ENCODE results near the gene DLGAP1. TPM values are rescaled to one million over a fixed set of nuclear protein-coding genes. Genes with fewer than 3 reads are reported as not detected.

The DLGAP1 gene
- total and polyA plus RNA-seq, 2 experiments from 2014 or later: 17.0 to 48.5 TPM

GRCh38 chr18:4016391-4017049, 438.6 kb downstream of the DLGAP1 start (continued):
- TF ChIP-seq ZNF462 (CRISPR knock-in tag; IDR thresholded peaks at IDR 0.05): no peak
- TF ChIP-seq EZH2phosphoT487 (IDR thresholded peaks at IDR 0.05; ENCODE audit: unreplicated experiment): no peak
- TF ChIP-seq ZNF331 (CRISPR knock-in tag; IDR thresholded peaks at IDR 0.05; ENCODE audit: low read depth): no peak

GRCh38 chr18:4007846-4008245, 447.3 kb downstream of the DLGAP1 start:
- H3K27ac Mint-ChIP-seq: no peak overlapping the region
- H3K36me3 Mint-ChIP-seq (ENCODE audit: low read depth): no peaks in the 10 kb centered on the region; the same call in 2 of the 3 replicates
- Histone ChIP-seq H4K20me1 (replicated peaks; ENCODE audit: insufficient read depth) (no peaks in the 10 kb centered on the region), H3K4me2 (no peak overlapping the region), H3K27ac (ENCODE audit: low read depth) (no peak overlapping the region), H3K4me3 (no peak overlapping the region), H3K4me1 (ENCODE audit: insufficient read depth) (peaks cover 8% of the 10 kb centered on the region), H3K79me2 (replicated peaks; ENCODE audit: insufficient read depth) (no peaks in the 10 kb centered on the region), H3K27me3 (ENCODE audit: insufficient read depth) (no peaks in the 10 kb centered on the region), H3F3A (replicated peaks; ENCODE audit: low read depth) (no peaks in the 10 kb centered on the region), H3K36me3 (ENCODE audit: insufficient read depth) (no peaks in the 10 kb centered on the region), H2AFZ (no peak overlapping the region), H3K9me2 (ENCODE audit: insufficient read depth) (0 out of 2 replicates have a peak, but pooled peaks cover 9% of the 10 kb centered on the region)
- no peak overlapping the region for H3K4me3 Mint-ChIP-seq
- no peaks in the 10 kb centered on the region for H3K9me3 Mint-ChIP-seq
- H3K27me3 Mint-ChIP-seq (ENCODE audit: insufficient read depth, low read depth, poor library complexity): peaks cover 3% of the 10 kb centered on the region
- no peak for DNase-seq (ENCODE audit: low spot score)
- peaks cover 26% of the 10 kb centered on the region for H3K4me1 Mint-ChIP-seq
- ATAC-seq: no peak
- TF ChIP-seq STAT1 (IDR thresholded peaks at IDR 0.05; ENCODE audit: unreplicated experiment) (no peak), POLR2AphosphoS5 (IDR thresholded peaks at IDR 0.05; ENCODE audit: low read depth) (no peak), ZNF462 (CRISPR knock-in tag; IDR thresholded peaks at IDR 0.05) (no peak), CREB1 (CRISPR knock-in tag; IDR thresholded peaks at IDR 0.05; ENCODE audit: low read depth) (no peak), ETS1 (IDR thresholded peaks at IDR 0.05) (no peak), EZH2 (IDR thresholded peaks at IDR 0.05; ENCODE audit: low read depth, unreplicated experiment) (no peak), EZH2phosphoT487 (IDR thresholded peaks at IDR 0.05; ENCODE audit: unreplicated experiment) (no peak)

Data from GM23338 (cell line).